GM12873 (cell line): ENCODE data around the gene BCL2L1.

Experiments used
- CTCF ChIP-seq: IDR thresholded peaks from 2 replicates; pipeline ENCODE4 v1.5.1; 2012; ENCODE audit warnings: low read depth, mild to moderate bottlenecking, moderate library complexity, low read length, control low read depth; ENCODE audit not compliant: insufficient read depth; ENCODE audit errors: missing control alignments

Gene BCL2L1

DNA sequence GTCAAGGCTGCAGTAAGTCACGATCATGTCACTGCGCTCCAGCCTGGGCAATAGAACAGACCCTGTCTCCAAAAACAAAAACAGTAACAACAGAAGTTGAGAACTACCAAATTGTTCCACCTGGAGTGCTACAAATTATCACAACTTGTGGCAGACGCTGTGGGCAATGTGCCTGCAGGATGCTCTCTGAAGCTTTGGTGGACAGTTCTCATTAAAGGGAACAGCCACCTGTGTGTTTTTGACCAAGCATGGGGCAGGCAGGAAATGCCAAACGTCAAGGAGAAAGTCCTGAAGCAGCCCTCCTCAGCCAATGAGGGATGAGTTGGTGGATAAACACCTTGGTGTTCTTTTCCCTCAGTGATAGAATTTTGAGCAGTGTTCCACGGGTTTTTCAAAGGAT is 69.1 kb downstream of the BCL2L1 start:
- no peak for TF ChIP-seq CTCF

DNA sequence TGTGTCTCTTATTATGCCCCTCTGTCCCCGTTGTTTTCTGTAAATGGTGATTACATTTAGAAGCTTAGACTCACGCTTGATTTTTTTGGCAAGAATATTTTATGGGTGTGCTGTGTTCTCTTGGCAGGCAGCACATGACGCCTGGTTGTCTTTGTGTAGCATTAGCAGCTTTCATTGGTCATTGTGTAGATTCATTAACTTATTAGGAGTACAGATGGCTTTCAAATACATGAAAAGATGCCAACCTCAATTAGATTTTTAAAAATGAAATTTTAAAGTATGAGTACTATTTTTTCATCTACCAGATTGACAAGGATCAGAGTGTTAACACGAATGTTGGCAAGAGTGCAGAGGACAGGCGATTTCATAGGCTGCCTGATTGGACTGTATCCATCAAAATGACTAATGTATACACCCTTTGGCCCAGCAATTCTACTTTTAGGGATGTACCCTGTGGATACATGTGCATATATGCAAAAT is 69.7 kb downstream of the BCL2L1 start:
- no peak for TF ChIP-seq CTCF

DNA sequence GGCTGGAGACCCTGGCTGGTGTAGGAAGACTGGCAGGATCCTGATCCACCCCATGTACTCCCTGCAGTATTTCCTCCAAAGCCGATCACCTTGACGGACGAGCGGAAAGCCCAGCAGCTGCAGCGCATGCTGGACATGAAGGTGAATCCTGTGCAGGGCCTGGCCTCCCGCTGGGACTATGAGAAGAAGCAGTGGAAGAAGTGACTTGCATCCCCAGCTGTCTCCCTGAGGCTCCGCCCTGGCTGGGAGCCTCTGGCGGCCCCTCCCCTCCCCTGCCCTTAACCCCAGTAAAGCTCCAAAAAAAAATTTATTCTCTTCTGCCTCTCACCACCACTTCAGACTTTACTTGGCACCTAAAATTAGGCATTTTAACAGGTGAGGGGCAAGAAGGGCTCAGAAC is 78.0 kb downstream of the BCL2L1 start:
- no peak for TF ChIP-seq CTCF

- no peak for TF ChIP-seq CTCF
Observed at GRCh38 chr20:31643522-31643921, 79.1 kb downstream of the BCL2L1 start.

DNA sequence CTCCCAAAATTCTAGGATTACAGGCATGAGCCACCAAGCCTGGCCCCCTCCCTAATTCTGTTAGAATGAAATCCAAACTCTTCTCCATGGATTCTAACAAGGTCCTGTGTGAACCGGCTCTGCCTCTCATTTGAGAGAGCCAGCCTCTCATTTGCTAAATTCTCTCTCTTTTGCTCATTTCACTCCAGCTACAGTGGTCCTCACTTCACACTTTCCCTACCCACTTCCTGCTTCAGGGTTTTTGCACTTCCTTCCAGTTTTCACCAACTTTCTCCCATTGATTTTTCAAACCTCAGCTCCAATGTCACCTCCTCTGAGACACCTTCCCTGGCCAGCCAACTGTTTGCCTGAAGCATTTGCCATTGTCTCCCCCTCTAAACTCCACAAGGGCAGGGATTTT is 79.8 kb downstream of the BCL2L1 start:
- no peak for TF ChIP-seq CTCF

DNA sequence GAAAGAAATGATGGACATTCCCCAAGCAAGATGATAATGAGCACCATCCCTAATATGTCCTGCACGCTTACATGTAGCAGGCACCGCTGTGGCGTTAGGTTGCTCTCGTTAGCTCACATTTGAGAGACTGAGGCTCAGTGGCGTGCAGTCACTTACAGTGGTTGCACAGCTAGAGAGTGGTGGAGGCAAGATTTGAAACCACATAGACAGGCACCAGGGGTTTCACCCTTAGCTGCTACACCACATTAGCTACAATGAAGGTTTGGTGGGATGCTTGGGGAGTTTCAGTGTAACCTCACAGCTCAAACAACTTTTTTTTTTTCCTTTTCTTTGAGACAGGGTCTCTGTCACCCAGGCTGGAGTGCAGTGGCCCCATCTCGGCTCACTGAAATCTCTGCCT is 81.3 kb downstream of the BCL2L1 start:
- no peak for TF ChIP-seq CTCF

DNA sequence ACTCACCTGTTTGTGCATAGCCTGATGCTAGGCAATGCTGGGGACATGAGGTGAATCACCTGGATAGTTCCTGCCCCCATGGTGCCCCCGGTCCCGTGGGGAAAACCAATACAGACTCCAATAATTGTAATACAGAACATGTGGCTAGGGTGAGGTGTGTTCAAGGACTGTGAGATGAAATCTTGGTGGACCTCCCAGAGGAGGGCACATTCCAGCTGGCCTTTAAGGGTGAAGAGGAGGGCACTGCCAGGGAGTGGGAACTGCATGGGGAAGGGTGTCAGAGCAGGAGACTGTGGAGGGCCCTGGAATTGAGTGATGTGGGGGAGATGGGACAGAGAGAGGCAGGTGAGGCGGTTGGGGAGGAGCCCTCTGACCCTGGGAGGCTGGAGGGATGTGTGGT is 82.4 kb downstream of the BCL2L1 start:
- TF ChIP-seq CTCF: no peak
